ENCODE results near the gene MKLN1. TPM values are rescaled to one million over a fixed set of nuclear protein-coding genes. Genes with fewer than 3 reads are reported as not detected.

Gene MKLN1
- total RNA-seq, 1 experiment from 2014 or later: 34.3 TPM

DNA sequence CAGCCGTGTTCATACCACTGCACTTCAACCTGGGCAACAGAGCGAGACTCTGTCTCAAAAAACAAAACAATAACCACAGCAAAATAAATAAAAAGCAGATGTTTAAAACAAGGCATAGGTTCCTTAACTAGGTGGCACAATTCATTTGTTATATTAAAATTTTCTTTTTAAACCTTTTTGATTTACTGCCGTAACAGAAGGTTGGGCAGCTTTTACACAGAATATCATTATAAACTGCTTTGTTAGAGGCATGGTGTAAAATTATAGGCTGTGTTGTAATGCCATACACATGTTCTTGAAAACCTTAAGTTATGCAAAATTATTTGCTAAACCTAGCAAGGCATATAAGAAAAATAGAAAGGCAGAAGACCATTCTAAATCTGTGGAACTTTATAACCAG is 84.4 kb downstream of the MKLN1 start:
- Histone ChIP-seq H3K79me2 (ENCODE audit: insufficient read depth, low read length) (no peaks in the 10 kb centered on the region), H3T11ph (ENCODE audit: low read length) (no peak overlapping the region), H3K4ac (ENCODE audit: low read depth, low read length) (no peak overlapping the region), H3K23ac (ENCODE audit: insufficient read length, low read depth, low read length) (no peak overlapping the region), H3K4me2 (ENCODE audit: insufficient read depth, insufficient read length, low read length) (no peak overlapping the region), H2AFZ (ENCODE audit: low read length) (no peak overlapping the region), H3K27me3 (ENCODE audit: insufficient read depth, low read length) (no peaks in the 10 kb centered on the region), H3K79me1 (ENCODE audit: insufficient read depth, low read depth, low read length, poor library complexity, severe bottlenecking) (no peaks in the 10 kb centered on the region), H2BK120ac (ENCODE audit: low read depth, low read length, poor library complexity, severe bottlenecking) (no peak overlapping the region), H2BK5ac (ENCODE audit: insufficient read length, low read length) (no peak overlapping the region), H3K9me3 (ENCODE audit: control insufficient read depth, low read depth, low read length) (no peaks in the 10 kb centered on the region), H3K4me1 (ENCODE audit: insufficient read depth, low read length) (peaks cover 2% of the 10 kb centered on the region; the same call in 1 of the 2 replicates), H3K27ac (ENCODE audit: insufficient read length, low read depth, low read length) (no peak overlapping the region), H4K20me1 (ENCODE audit: control insufficient read depth, insufficient read depth, insufficient read length) (no peaks in the 10 kb centered on the region), H2BK20ac (ENCODE audit: low read depth, low read length, poor library complexity, severe bottlenecking) (peak overlapping the region; percentile 60), H4K5ac (ENCODE audit: insufficient read length, low read depth, low read length) (no peak overlapping the region), H3K18ac (ENCODE audit: insufficient read length, low read depth, low read length) (no peak overlapping the region), H3K9ac (ENCODE audit: extremely low read depth, insufficient read length, low read length) (no peak overlapping the region), H3K14ac (ENCODE audit: insufficient read depth, low read length) (no peak overlapping the region), H2AK5ac (ENCODE audit: insufficient read length, low read length) (no peak overlapping the region), H2BK15ac (ENCODE audit: low read depth, low read length) (no peak overlapping the region), H4K91ac (ENCODE audit: insufficient read length, low read depth, low read length) (no peak overlapping the region), H2BK12ac (ENCODE audit: insufficient read length, low read depth, low read length) (no peak overlapping the region), H3K23me2 (ENCODE audit: insufficient read length, low read depth, low read length, poor library complexity, severe bottlenecking) (no peaks in the 10 kb centered on the region), H4K8ac (replicated peaks; ENCODE audit: insufficient read length, low read depth, low read length) (no peak overlapping the region), H3K56ac (ENCODE audit: insufficient read length, low read depth, low read length) (no peak overlapping the region)
- H3K9me3 Mint-ChIP-seq: no peaks in the 10 kb centered on the region
- no peaks in the 10 kb centered on the region for H3K27me3 Mint-ChIP-seq (ENCODE audit: low read depth)
- H3K27ac Mint-ChIP-seq: no peak overlapping the region
- no peak overlapping the region for H3K4me3 Mint-ChIP-seq
- no peak for DNase-seq
- peaks cover 7 to 28% (median 14%) of the 10 kb centered on the region in 3 experiments; a peak in 6 of 7 replicates for H3K36me3 Mint-ChIP-seq (ENCODE audit: insufficient read depth in 1 of 3, low read depth in 3 of 3)
- WGBS (ENCODE audit: extremely low coverage, insufficient read length, low lambda C conversion rate): no CpG with 5 or more reads among the region's 3 CpGs
- H3K4me1 Mint-ChIP-seq: peaks cover 29 to 32% of the 10 kb centered on the region in 2 experiments
- no peak for TF ChIP-seq CTCF (conservative IDR thresholded peaks at IDR 0.05)
